ENCODE data around the gene PROSER3. TPM values are rescaled to one million over a fixed set of nuclear protein-coding genes. Genes with fewer than 3 reads are reported as not detected.

Gene PROSER3
- total and polyA plus RNA-seq, 9 of the 15 experiments (the other 6 are each of a cell fraction or from before 2014, with no cell fraction given), result 1.0 to 39.5 (median 5.1) TPM

GRCh38 chr19:35717665-35718344 lies 40.2 kb upstream of the PROSER3 start, which contains the start of gene KMT2B (continued):
- TF ChIP-seq CCNT2 (IDR thresholded peaks at IDR 0.05; ENCODE audit: borderline replicate concordance, extremely low read depth, insufficient read length, low read depth, low read length) (peak; percentile 61), YY1 (IDR thresholded peaks at IDR 0.05; ENCODE audit: borderline replicate concordance in 1 of 3, control insufficient read depth in 1 of 3, extremely low read depth in 1 of 3, insufficient read depth in 3 of 3, insufficient read length in 1 of 3, insufficient replicate concordance in 2 of 3, low read depth in 1 of 3, low read length in 2 of 3) (peak; percentile 47 to 79 (median 57)), STAT5B (CRISPR knock-in tag; IDR thresholded peaks at IDR 0.05) (no peak), ID3 (CRISPR knock-in tag; IDR thresholded peaks at IDR 0.05) (no peak), ID3 (tag; IDR thresholded peaks at IDR 0.05) (no peak), SIN3B (IDR thresholded peaks at IDR 0.05; ENCODE audit: low read depth) (0 out of 2 replicates have a peak, but pooled peaks have one; percentile 13), HCFC1 (IDR thresholded peaks at IDR 0.05; ENCODE audit: low read depth, low read length) (peak; percentile 74), ATF7 (IDR thresholded peaks at IDR 0.05) (peak; percentile 50; the same call in 1 of the 2 replicates), MTA3 (IDR thresholded peaks at IDR 0.05; ENCODE audit: borderline replicate concordance) (peak; percentile 6; the same call in 1 of the 2 replicates), EP300 (IDR thresholded peaks at IDR 0.05; ENCODE audit: low read length) (no peak), MBD2 (IDR thresholded peaks at IDR 0.05; ENCODE audit: borderline replicate concordance, low read depth) (no peak)

All from K562 (cell line).